ENCODE results near the gene UGT3A2. TPM values are rescaled to one million over a fixed set of nuclear protein-coding genes. Genes with fewer than 3 reads are reported as not detected.

The UGT3A2 gene
- total and polyA plus RNA-seq, 4 donors = 0.14 to 0.65 (median 0.18) TPM

DNA sequence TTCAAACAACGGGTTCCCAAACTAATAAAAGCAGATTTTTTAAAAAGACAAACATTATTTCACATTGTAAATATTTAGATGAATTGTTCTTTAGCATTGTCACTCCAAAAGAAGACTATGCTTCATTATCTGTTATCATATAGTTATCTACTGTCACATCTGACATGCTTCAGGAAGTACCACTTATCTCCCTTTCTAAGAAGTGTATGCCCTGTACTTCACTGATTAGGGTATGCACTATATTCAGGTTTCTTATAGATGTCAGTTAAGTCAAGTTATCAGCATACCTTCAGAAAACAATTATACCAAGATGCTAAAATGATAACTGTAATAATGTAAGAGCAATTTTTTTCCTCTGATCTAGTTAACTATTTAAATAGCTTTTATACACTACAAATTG, 44.6 kb upstream of the UGT3A2 start:
- no peaks in the 10 kb centered on the region for H3K27me3 ChIP-seq (ENCODE audit: control insufficient read depth in 4 of 4, insufficient read depth in 4 of 4, low read length in 3 of 4)
- TF ChIP-seq, protein P1, sequence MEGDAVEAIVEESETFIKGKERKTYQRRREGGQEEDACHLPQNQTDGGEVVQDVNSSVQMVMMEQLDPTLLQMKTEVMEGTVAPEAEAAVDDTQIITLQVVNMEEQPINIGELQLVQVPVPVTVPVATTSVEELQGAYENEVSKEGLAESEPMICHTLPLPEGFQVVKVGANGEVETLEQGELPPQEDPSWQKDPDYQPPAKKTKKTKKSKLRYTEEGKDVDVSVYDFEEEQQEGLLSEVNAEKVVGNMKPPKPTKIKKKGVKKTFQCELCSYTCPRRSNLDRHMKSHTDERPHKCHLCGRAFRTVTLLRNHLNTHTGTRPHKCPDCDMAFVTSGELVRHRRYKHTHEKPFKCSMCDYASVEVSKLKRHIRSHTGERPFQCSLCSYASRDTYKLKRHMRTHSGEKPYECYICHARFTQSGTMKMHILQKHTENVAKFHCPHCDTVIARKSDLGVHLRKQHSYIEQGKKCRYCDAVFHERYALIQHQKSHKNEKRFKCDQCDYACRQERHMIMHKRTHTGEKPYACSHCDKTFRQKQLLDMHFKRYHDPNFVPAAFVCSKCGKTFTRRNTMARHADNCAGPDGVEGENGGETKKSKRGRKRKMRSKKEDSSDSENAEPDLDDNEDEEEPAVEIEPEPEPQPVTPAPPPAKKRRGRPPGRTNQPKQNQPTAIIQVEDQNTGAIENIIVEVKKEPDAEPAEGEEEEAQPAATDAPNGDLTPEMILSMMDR (IDR thresholded peaks at IDR 0.05; ENCODE audit: low read depth, low read length, missing input control) = no peak
- TF ChIP-seq, protein P2, sequence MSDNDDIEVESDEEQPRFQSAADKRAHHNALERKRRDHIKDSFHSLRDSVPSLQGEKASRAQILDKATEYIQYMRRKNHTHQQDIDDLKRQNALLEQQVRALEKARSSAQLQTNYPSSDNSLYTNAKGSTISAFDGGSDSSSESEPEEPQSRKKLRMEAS (IDR thresholded peaks at IDR 0.05) = no peak
- H3K4me1 ChIP-seq (ENCODE audit: control insufficient read depth in 4 of 4, insufficient read depth in 4 of 4, low read length in 3 of 4) = no peaks in the 10 kb centered on the region
- WGBS = 98% methylated on average over 1 of the region's 1 CpG
- H3K9me3 ChIP-seq (ENCODE audit: control insufficient read depth in 4 of 4, low read length in 3 of 4) = no peaks in the 10 kb centered on the region
- H3K9ac ChIP-seq (ENCODE audit: low read depth in 1 of 2, low read length in 2 of 2) = no peak overlapping the region
- no peak overlapping the region for H3K27ac ChIP-seq (ENCODE audit: low read depth in 1 of 2, low read length in 2 of 2)
- DNase-seq (ENCODE audit: low spot score) = no peak
- H3K4me3 ChIP-seq (ENCODE audit: low read depth in 1 of 3, low read length in 3 of 3) = no peak overlapping the region
- H3K36me3 ChIP-seq (ENCODE audit: control insufficient read depth in 4 of 4, insufficient read depth in 3 of 4, low read depth in 1 of 4, low read length in 3 of 4) = peaks cover 0 to 29% (median 26%) of the 10 kb centered on the region in 4 donors

DNA sequence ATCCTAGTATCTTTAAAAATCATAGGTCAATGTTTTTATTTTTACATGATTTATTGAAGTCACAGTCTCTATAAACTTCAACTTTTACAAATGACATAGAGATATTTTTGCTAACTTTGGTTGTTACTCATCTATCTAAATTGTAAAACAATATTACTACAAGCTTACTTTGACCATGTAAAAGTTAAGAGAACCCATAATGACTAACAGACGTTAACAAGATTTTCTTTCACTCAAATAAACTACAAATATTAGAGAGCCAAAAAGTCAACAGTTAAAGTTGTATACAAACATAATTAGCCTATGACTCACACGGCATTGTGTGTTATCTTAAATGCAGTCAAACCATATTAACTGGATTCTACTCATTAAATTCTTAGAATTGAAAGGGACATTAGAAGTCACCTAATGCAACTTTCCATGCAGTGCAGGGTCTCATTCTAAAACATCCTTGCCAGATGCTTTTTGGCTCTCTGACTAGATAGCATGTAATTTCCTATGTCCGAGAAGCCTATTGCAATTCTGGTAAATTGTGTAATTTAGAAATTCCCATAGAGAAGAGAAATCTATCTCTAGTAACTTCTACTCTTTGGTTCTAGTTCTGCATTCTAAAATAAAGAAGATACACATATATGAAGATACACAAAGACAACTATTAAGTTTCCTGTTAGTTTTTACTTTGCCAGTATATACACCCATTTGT, 42.2 kb upstream of the UGT3A2 start:
- H3K9ac ChIP-seq (ENCODE audit: low read depth in 1 of 2, low read length in 2 of 2) = no peak overlapping the region
- no peak overlapping the region for H3K27ac ChIP-seq (ENCODE audit: low read depth in 1 of 2, low read length in 2 of 2)
- no peak for TF ChIP-seq FOXA1 (IDR thresholded peaks at IDR 0.05)
- TF ChIP-seq, protein P3, sequence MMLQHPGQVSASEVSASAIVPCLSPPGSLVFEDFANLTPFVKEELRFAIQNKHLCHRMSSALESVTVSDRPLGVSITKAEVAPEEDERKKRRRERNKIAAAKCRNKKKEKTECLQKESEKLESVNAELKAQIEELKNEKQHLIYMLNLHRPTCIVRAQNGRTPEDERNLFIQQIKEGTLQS (IDR thresholded peaks at IDR 0.05) = no peak
- TF ChIP-seq, protein P1 (IDR thresholded peaks at IDR 0.05; ENCODE audit: low read depth, low read length, missing input control) = no peak
- no peak for TF ChIP-seq RAD21 (IDR thresholded peaks at IDR 0.05)
- no peak for TF ChIP-seq NR2F2 (IDR thresholded peaks at IDR 0.05)
- no peak for TF ChIP-seq GABPA (IDR thresholded peaks at IDR 0.05 in 1 of 2, conservative IDR thresholded peaks at IDR 0.05 in 1 of 2)
- TF ChIP-seq, protein P4, sequence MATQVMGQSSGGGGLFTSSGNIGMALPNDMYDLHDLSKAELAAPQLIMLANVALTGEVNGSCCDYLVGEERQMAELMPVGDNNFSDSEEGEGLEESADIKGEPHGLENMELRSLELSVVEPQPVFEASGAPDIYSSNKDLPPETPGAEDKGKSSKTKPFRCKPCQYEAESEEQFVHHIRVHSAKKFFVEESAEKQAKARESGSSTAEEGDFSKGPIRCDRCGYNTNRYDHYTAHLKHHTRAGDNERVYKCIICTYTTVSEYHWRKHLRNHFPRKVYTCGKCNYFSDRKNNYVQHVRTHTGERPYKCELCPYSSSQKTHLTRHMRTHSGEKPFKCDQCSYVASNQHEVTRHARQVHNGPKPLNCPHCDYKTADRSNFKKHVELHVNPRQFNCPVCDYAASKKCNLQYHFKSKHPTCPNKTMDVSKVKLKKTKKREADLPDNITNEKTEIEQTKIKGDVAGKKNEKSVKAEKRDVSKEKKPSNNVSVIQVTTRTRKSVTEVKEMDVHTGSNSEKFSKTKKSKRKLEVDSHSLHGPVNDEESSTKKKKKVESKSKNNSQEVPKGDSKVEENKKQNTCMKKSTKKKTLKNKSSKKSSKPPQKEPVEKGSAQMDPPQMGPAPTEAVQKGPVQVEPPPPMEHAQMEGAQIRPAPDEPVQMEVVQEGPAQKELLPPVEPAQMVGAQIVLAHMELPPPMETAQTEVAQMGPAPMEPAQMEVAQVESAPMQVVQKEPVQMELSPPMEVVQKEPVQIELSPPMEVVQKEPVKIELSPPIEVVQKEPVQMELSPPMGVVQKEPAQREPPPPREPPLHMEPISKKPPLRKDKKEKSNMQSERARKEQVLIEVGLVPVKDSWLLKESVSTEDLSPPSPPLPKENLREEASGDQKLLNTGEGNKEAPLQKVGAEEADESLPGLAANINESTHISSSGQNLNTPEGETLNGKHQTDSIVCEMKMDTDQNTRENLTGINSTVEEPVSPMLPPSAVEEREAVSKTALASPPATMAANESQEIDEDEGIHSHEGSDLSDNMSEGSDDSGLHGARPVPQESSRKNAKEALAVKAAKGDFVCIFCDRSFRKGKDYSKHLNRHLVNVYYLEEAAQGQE (IDR thresholded peaks at IDR 0.05) = no peak
- 84% methylated on average over 3 of the region's 3 CpGs for WGBS
- H3K36me3 ChIP-seq (ENCODE audit: control insufficient read depth in 4 of 4, insufficient read depth in 3 of 4, low read depth in 1 of 4, low read length in 3 of 4) = peaks cover 2 to 39% (median 29%) of the 10 kb centered on the region in 4 donors
- H3K4me3 ChIP-seq (ENCODE audit: low read depth in 1 of 3, low read length in 3 of 3) = no peak overlapping the region
- DNase-seq (ENCODE audit: low spot score) = no peak
- no peaks in the 10 kb centered on the region for H3K4me1 ChIP-seq (ENCODE audit: control insufficient read depth in 4 of 4, insufficient read depth in 4 of 4, low read length in 3 of 4)
- H3K9me3 ChIP-seq (ENCODE audit: control insufficient read depth in 4 of 4, low read length in 3 of 4) = no peaks in the 10 kb centered on the region
- no peaks in the 10 kb centered on the region for H3K27me3 ChIP-seq (ENCODE audit: control insufficient read depth in 4 of 4, insufficient read depth in 4 of 4, low read length in 3 of 4)
